ENCODE results near the gene MYADML2. TPM values are rescaled to one million over a fixed set of nuclear protein-coding genes. Genes with fewer than 3 reads are reported as not detected.

The MYADML2 gene
- polyA plus RNA-seq, 1 donor = 0.07 TPM

DNA sequence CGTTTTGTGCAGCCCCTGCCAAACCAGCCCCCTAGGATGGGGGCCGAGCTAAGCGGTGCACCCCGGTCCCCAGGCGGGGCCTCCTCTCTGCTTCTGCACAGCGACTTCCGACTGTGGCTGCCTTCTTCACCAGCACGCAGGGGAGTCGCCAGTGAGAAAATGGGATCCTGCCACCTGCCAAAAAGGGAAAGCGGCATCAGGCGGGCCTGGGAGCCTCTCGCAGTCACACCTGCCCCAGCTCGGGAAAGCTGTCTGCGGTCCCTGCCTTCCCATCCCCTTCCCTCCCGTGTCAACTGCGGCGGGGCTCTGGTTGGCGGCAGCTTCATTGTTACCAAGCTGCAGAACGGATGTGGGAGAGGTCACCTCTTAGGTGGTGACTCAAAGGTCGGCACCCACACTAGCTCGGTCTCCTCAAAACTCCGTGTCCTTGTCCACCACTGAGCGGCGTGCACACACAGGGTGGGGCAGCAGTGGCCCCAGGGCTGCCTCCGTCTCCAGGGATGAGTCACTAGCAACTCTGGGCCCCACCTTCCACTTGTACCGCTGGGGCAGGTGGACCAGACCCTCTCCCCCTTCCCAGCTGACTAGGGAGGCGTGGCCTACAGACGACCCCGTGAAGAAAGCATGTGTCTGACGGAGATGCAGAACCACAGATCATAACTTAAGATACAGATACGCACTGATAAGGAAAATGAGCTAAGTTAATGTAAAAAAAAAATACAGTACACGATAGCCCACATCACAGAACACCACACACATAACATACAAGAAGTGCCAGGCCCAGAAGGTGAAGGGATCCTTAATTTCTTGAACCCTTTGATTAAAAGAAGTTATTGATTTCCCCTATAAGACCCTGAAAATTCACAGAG, 34.4 kb downstream of the MYADML2 start:
- Histone ChIP-seq H3K36me3 (ENCODE audit: control insufficient read depth, insufficient read depth, low read length) (peaks cover 60% of the 10 kb centered on the region), H3K4me1 (ENCODE audit: control insufficient read depth, insufficient read depth, low read length) (peaks cover 26% of the 10 kb centered on the region), H3K4me3 (ENCODE audit: low read length) (no peak overlapping the region), H3K27ac (ENCODE audit: low read length) (no peak overlapping the region), H3K27me3 (ENCODE audit: control insufficient read depth, insufficient read depth, low read length) (no peaks in the 10 kb centered on the region), H3K9me3 (ENCODE audit: control insufficient read depth, low read depth, low read length) (peaks cover 5% of the 10 kb centered on the region)
- no peak for DNase-seq
- WGBS (ENCODE audit: insufficient coverage, low lambda C conversion rate) = 100% methylated on average over 1 of the region's 32 CpGs

GRCh38 chr17:81911969-81912368, 35.1 kb downstream of the MYADML2 start:
- Histone ChIP-seq H3K27ac (ENCODE audit: low read length) (peak overlapping the region; percentile 21), H3K36me3 (ENCODE audit: control insufficient read depth, insufficient read depth, low read length) (peaks cover 67% of the 10 kb centered on the region), H3K4me3 (ENCODE audit: low read length) (peak overlapping the region; percentile 17), H3K4me1 (ENCODE audit: control insufficient read depth, insufficient read depth, low read length) (peaks cover 24% of the 10 kb centered on the region), H3K27me3 (ENCODE audit: control insufficient read depth, insufficient read depth, low read length) (no peaks in the 10 kb centered on the region), H3K9me3 (ENCODE audit: control insufficient read depth, low read depth, low read length) (peaks cover 5% of the 10 kb centered on the region)
- no CpG with 5 or more reads among the region's 19 CpGs for WGBS (ENCODE audit: insufficient coverage, low lambda C conversion rate)
- no peak for DNase-seq

- no CpG with 5 or more reads among the region's 84 CpGs for WGBS (ENCODE audit: insufficient coverage, low lambda C conversion rate)
- Histone ChIP-seq H3K27ac (ENCODE audit: low read length) (peak within 1 kb of the TSS; percentile 98), H3K9me3 (ENCODE audit: control insufficient read depth, low read depth, low read length) (peaks cover 5% of the 10 kb centered on the region), H3K27me3 (ENCODE audit: control insufficient read depth, insufficient read depth, low read length) (no peaks in the 10 kb centered on the region), H3K4me1 (ENCODE audit: control insufficient read depth, insufficient read depth, low read length) (peaks cover 19% of the 10 kb centered on the region), H3K36me3 (ENCODE audit: control insufficient read depth, insufficient read depth, low read length) (peaks cover 72% of the 10 kb centered on the region), H3K4me3 (ENCODE audit: low read length) (peak within 1 kb of the TSS; percentile 91)
- peak; percentile 91 to 92 for DNase-seq
Measured at GRCh38 chr17:81911277-81911961, 35.6 kb downstream of the MYADML2 start, which contains the start of gene PCYT2. Gene PCYT2, minus strand, starts transcription at chr17:81911399. Its CDS starts 44 bp downstream, at chr17:81911355.

GRCh38 chr17:81910840-81911276, 36.2 kb downstream of the MYADML2 start:
- H3K4me1 ChIP-seq (ENCODE audit: control insufficient read depth, insufficient read depth, low read length) = peaks cover 15% of the 10 kb centered on the region
- no CpG with 5 or more reads among the region's 55 CpGs for WGBS (ENCODE audit: insufficient coverage, low lambda C conversion rate)
- peak overlapping the region; percentile 91 for H3K4me3 ChIP-seq (ENCODE audit: low read length)
- H3K27ac ChIP-seq (ENCODE audit: low read length) = peak overlapping the region; percentile 98
- no peaks in the 10 kb centered on the region for H3K27me3 ChIP-seq (ENCODE audit: control insufficient read depth, insufficient read depth, low read length)
- H3K9me3 ChIP-seq (ENCODE audit: control insufficient read depth, low read depth, low read length) = peaks cover 5% of the 10 kb centered on the region
- peaks cover 74% of the 10 kb centered on the region for H3K36me3 ChIP-seq (ENCODE audit: control insufficient read depth, insufficient read depth, low read length)
- no peak for DNase-seq

DNA sequence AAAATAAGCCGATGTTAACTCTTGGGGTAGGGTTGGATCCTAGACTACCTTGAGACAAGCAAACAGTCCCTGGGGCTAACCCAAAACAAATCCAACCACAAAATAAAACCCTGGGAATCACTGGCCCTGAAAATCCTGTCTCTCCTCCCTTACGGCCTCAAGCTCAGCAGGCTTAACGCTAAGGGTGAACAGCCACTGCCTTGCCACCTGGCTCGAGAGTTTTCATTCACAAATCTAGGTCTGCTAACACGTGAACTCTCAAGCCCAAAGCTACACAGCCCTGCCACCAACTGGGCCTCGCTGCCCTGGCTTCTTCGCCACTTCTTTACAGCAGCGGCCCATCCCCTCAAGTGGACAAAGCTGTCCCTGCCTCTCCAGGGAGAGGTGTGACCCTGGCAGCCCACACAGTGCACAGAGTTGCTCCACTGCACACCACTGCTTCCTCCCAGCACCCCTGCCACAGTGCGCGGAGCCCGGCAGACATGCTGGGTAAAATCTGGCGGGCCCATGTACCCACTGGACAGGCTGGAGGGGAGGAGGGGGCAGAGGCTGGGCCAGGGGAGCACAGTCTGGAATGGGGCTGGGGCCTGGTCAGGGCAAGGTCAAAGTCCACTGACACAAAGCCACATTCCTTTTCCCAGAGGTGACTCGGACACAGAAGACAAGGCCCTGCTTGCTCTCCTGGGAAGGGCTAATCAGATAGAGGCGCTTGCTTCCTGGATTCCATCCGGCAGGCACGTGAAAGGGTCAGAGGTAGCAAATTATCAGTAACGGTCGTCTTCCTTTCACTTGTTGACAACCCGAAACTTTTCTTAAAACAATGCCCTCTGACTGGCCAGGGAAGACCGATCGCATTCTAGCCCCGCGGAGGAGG, 36.8 kb downstream of the MYADML2 start:
- Histone ChIP-seq H3K27me3 (ENCODE audit: control insufficient read depth, insufficient read depth, low read length) (no peaks in the 10 kb centered on the region), H3K36me3 (ENCODE audit: control insufficient read depth, insufficient read depth, low read length) (peaks cover 74% of the 10 kb centered on the region), H3K4me1 (ENCODE audit: control insufficient read depth, insufficient read depth, low read length) (peaks cover 15% of the 10 kb centered on the region), H3K27ac (ENCODE audit: low read length) (peak overlapping the region; percentile 98), H3K4me3 (ENCODE audit: low read length) (peak overlapping the region; percentile 91), H3K9me3 (ENCODE audit: control insufficient read depth, low read depth, low read length) (peaks cover 5% of the 10 kb centered on the region)
- peak; percentile 82 to 89 for DNase-seq
- 17% methylated on average over 2 of the region's 23 CpGs for WGBS (ENCODE audit: insufficient coverage, low lambda C conversion rate)

DNA sequence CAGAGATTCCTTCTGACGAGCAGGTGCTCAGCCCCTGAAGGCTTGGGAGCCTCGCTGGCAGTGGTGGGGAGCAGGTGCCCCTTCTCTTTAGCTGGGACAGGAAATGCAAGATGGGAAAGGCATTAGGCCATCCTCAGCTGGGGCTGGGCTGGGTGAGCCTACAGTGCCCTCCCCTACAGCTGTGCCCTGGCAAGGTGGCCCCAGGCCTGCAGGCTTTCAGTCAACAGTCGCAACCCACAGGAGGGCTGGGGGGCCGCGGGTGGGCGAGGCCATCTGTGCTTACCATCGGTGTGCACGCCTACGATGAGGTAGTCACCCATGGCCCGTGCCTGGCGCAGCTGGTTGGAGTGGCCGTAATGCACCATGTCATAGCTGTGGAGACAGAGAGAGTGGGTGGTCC, 37.8 kb downstream of the MYADML2 start:
- no CpG with 5 or more reads among the region's 12 CpGs for WGBS (ENCODE audit: insufficient coverage, low lambda C conversion rate)
- DNase-seq = no peak
- H3K36me3 ChIP-seq (ENCODE audit: control insufficient read depth, insufficient read depth, low read length) = peaks cover 74% of the 10 kb centered on the region

GRCh38 chr17:81908793-81909192, 38.2 kb downstream of the MYADML2 start:
- Histone ChIP-seq H3K36me3 (ENCODE audit: control insufficient read depth, insufficient read depth, low read length) (peaks cover 73% of the 10 kb centered on the region), H3K4me3 (ENCODE audit: low read length) (no peak overlapping the region), H3K27me3 (ENCODE audit: control insufficient read depth, insufficient read depth, low read length) (no peaks in the 10 kb centered on the region), H3K9me3 (ENCODE audit: control insufficient read depth, low read depth, low read length) (peaks cover 5% of the 10 kb centered on the region), H3K27ac (ENCODE audit: low read length) (no peak overlapping the region), H3K4me1 (ENCODE audit: control insufficient read depth, insufficient read depth, low read length) (peaks cover 15% of the 10 kb centered on the region)
- no peak for DNase-seq
- WGBS (ENCODE audit: insufficient coverage, low lambda C conversion rate) = no CpG with 5 or more reads among the region's 11 CpGs

More for the DNA sequence above, 37.8 kb downstream of the MYADML2 start:
- H3K4me1 ChIP-seq (ENCODE audit: control insufficient read depth, insufficient read depth, low read length) = peaks cover 15% of the 10 kb centered on the region
- H3K27me3 ChIP-seq (ENCODE audit: control insufficient read depth, insufficient read depth, low read length) = no peaks in the 10 kb centered on the region
- H3K27ac ChIP-seq (ENCODE audit: low read length) = no peak overlapping the region
- no peak overlapping the region for H3K4me3 ChIP-seq (ENCODE audit: low read length)
- H3K9me3 ChIP-seq (ENCODE audit: control insufficient read depth, low read depth, low read length) = peaks cover 5% of the 10 kb centered on the region

- Histone ChIP-seq H3K36me3 (ENCODE audit: control insufficient read depth, insufficient read depth, low read length) (peaks cover 65% of the 10 kb centered on the region), H3K9me3 (ENCODE audit: control insufficient read depth, low read depth, low read length) (peaks cover 10% of the 10 kb centered on the region), H3K27me3 (ENCODE audit: control insufficient read depth, insufficient read depth, low read length) (peaks cover 9% of the 10 kb centered on the region), H3K27ac (ENCODE audit: low read length) (no peak overlapping the region), H3K4me3 (ENCODE audit: low read length) (no peak overlapping the region), H3K4me1 (ENCODE audit: control insufficient read depth, insufficient read depth, low read length) (peaks cover 18% of the 10 kb centered on the region)
- no CpG with 5 or more reads among the region's 26 CpGs for WGBS (ENCODE audit: insufficient coverage, low lambda C conversion rate)
- no peak for DNase-seq
Measured at GRCh38 chr17:81907219-81908145, 39.6 kb downstream of the MYADML2 start.

- Histone ChIP-seq H3K27me3 (ENCODE audit: control insufficient read depth, insufficient read depth, low read length) (peaks cover 13% of the 10 kb centered on the region), H3K4me1 (ENCODE audit: control insufficient read depth, insufficient read depth, low read length) (peaks cover 19% of the 10 kb centered on the region), H3K4me3 (ENCODE audit: low read length) (no peak overlapping the region), H3K27ac (ENCODE audit: low read length) (no peak overlapping the region), H3K9me3 (ENCODE audit: control insufficient read depth, low read depth, low read length) (peaks cover 7% of the 10 kb centered on the region), H3K36me3 (ENCODE audit: control insufficient read depth, insufficient read depth, low read length) (peaks cover 59% of the 10 kb centered on the region)
- WGBS (ENCODE audit: insufficient coverage, low lambda C conversion rate) = no CpG with 5 or more reads among the region's 15 CpGs
- no peak for DNase-seq
Measured at GRCh38 chr17:81906476-81907218, 40.4 kb downstream of the MYADML2 start.

Measured in large intestine (tissue), 3 donors.